Measurements from ENCODE around the gene ARMH1. TPM values are rescaled to one million over a fixed set of nuclear protein-coding genes. Genes with fewer than 3 reads are reported as not detected.

The ARMH1 gene
- total RNA-seq, 6 experiments from 2014 or later: 0.14 to 0.41 (median 0.32) TPM; not detected in 2

DNA sequence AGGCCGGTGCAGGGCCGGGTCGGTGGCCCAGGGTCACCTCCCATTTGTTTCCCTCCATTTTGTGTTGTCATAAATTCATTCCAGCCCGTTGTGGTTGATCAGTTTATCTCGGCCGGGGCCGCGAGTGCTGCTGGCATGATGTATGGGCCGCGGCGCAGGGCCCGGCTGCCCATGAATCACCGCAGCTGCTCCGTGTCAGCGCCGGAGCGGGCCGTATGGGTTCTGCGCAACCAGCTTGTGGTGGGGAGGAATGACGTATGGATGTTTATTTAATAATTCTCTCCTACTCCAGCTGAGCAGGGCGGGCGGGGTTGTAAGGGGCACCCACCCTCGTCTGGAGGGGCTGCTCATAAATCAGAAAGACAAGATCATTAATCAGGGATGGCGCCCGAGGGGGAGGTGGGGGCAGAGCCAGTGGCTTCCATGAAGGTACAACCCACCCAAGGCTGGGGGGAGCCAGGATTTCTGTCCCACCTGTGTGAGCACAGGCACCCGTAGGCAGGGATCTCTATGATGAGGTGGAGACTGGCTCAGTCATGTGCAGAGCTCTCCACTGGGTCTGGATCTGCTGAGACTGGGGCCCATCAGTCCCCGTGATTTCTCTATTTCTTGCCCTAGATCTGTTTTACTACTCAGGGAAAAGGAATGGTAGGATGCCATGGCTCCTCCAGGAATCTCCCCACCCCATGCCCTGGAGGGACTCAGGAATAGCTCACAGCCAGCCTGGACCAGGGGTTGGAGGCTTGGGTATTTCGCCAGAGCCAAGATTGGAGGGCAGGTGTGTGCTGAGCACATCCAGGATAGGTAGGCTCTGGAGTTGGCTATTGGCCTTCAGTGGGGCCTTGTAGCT is 28.0 kb upstream of the ARMH1 start:
- H3K27ac Mint-ChIP-seq: no peak overlapping the region
- TF ChIP-seq, protein P1, sequence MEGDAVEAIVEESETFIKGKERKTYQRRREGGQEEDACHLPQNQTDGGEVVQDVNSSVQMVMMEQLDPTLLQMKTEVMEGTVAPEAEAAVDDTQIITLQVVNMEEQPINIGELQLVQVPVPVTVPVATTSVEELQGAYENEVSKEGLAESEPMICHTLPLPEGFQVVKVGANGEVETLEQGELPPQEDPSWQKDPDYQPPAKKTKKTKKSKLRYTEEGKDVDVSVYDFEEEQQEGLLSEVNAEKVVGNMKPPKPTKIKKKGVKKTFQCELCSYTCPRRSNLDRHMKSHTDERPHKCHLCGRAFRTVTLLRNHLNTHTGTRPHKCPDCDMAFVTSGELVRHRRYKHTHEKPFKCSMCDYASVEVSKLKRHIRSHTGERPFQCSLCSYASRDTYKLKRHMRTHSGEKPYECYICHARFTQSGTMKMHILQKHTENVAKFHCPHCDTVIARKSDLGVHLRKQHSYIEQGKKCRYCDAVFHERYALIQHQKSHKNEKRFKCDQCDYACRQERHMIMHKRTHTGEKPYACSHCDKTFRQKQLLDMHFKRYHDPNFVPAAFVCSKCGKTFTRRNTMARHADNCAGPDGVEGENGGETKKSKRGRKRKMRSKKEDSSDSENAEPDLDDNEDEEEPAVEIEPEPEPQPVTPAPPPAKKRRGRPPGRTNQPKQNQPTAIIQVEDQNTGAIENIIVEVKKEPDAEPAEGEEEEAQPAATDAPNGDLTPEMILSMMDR (IDR thresholded peaks at IDR 0.05): no peak
- H3K4me1 Mint-ChIP-seq (ENCODE audit: low read depth): peaks cover 14% of the 10 kb centered on the region
- DNase-seq: no peak
- peaks cover 8% of the 10 kb centered on the region for H3K36me3 Mint-ChIP-seq (ENCODE audit: low read depth)
- no peaks in the 10 kb centered on the region for H3K9me3 Mint-ChIP-seq
- no peaks in the 10 kb centered on the region for H3K27me3 Mint-ChIP-seq (ENCODE audit: insufficient read depth)
- no peak overlapping the region for H3K4me3 Mint-ChIP-seq

DNA sequence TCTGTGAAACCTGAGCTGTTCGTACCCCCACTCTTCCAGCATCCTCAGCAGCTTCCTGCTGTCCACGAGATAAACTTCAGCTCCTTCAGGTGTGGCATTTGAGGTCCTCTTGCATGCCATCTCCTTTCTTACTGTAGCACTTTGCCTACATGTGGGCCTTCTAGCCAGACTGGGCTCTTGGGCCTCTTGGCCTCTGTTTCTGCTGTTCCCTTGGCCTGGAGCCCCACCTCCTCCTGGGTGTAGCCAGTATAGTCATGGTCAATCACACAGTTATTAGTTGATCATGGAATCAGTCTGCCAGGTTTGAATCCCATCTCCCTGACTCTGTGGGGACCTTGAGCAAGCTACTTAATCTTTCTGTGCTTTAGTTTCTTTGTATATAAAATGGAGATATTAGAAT is 26.6 kb upstream of the ARMH1 start:
- peaks cover 14% of the 10 kb centered on the region for H3K4me1 Mint-ChIP-seq (ENCODE audit: low read depth)
- H3K27me3 Mint-ChIP-seq (ENCODE audit: insufficient read depth): no peaks in the 10 kb centered on the region; the same call in 1 of the 2 replicates
- peaks cover 8% of the 10 kb centered on the region for H3K36me3 Mint-ChIP-seq (ENCODE audit: low read depth)
- no peak overlapping the region for H3K27ac Mint-ChIP-seq
- DNase-seq: no peak
- H3K4me3 Mint-ChIP-seq: no peak overlapping the region
- TF ChIP-seq, protein P1 (IDR thresholded peaks at IDR 0.05): no peak
- H3K9me3 Mint-ChIP-seq: no peaks in the 10 kb centered on the region

DNA sequence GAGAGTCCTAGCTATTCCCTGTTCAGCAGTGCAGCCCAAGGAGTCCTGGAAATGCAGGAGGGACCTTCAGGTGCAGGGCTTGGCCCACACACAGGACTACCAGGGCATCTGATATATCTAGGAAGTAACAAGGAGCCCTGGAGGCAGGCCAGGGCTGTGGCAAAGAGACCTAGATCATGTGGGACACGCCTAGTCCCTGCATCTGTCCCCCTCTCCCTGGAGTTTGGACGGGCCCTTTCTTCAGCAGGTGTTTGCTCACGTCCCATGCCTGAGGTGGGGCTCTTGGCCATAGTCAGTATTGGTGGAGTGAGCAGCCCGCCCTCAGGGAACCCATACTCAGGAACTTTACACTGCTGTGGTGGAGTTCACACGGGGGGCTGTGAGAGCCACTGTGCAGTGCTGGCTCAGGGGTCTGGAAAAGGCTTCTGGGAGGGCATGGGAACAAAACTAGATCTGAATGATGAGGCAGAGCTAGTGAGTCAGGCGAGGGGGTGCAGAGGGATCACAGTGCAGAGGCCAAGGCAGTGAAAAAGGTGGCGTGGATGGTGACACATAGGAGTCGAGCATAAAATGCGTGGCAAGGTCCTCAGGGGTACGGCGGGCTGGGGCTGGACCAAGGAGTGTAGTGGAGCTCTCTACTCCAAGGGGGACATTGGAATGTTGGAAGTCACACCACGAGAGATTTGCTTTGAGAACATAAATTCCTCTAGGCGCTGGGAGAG is 25.8 kb upstream of the ARMH1 start:
- Mint-ChIP-seq H3K9me3 (no peaks in the 10 kb centered on the region), H3K36me3 (ENCODE audit: low read depth) (peaks cover 8% of the 10 kb centered on the region), H3K4me3 (no peak overlapping the region), H3K4me1 (ENCODE audit: low read depth) (peaks cover 14% of the 10 kb centered on the region), H3K27ac (no peak overlapping the region), H3K27me3 (ENCODE audit: insufficient read depth) (no peaks in the 10 kb centered on the region; the same call in 1 of the 2 replicates)
- no peak for DNase-seq
- TF ChIP-seq, protein P1 (IDR thresholded peaks at IDR 0.05): no peak

DNA sequence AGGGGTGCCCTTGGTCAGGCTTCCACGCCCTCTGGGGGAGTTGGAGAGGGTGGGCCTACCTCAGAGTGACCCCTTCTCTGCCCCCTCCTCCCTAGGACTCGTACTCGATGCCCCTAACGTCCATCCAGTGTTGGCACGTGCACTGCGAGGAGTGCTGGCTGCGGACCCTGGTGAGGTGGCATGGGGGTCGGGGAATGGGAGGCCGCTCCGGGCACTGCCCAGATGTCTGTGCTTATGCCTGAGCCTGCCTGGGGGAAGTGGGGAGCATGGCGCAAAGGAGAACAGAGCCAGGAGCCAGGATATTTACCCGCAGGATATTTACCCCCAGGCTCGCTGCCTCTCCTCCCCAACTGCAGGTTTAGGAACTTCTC is 24.7 kb upstream of the ARMH1 start:
- Mint-ChIP-seq H3K27ac (no peak overlapping the region), H3K27me3 (ENCODE audit: insufficient read depth) (no peaks in the 10 kb centered on the region; the same call in 1 of the 2 replicates), H3K36me3 (ENCODE audit: low read depth) (peaks cover 8% of the 10 kb centered on the region), H3K4me1 (ENCODE audit: low read depth) (peaks cover 14% of the 10 kb centered on the region), H3K9me3 (no peaks in the 10 kb centered on the region), H3K4me3 (no peak overlapping the region)
- DNase-seq: no peak
- TF ChIP-seq, protein P1 (IDR thresholded peaks at IDR 0.05): no peak

DNA sequence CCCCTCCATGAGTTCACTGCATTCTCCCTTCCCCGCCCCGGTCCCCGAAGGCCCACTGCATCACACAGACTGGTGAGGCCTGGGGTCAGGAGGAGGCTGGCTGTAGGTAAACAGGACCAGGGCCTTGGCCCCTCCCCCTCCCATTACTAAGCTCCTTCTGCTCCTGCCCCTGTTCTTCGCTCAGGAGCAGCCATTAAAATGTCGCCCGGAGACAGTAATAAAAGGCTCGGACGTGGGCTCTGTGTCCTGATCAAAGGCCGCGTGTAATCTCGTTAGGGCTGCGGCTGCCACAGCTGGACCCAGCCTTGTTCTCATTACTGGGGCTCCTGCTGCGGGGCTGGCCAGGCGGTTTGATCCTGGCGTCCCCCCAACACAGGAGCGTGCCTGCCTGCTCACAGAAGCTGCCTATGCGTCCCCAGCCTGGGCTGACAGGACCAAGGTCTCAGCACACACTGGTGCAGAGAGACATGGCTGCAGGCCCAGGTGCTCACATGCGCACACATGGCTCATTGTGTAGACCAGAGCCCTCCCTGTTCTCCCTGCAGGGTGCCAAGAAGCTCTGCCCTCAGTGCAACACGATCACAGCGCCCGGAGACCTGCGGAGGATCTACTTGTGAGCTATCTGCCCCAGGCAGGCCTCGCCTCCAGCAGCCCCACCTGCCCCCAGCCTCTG is 24.2 kb upstream of the ARMH1 start:
- Mint-ChIP-seq H3K4me3 (no peak overlapping the region), H3K36me3 (ENCODE audit: low read depth) (peaks cover 8% of the 10 kb centered on the region), H3K27me3 (ENCODE audit: insufficient read depth) (no peaks in the 10 kb centered on the region; the same call in 1 of the 2 replicates)

More for the DNA sequence above, 24.2 kb upstream of the ARMH1 start:
- DNase-seq: no peak
- Mint-ChIP-seq H3K4me1 (ENCODE audit: low read depth) (peaks cover 14% of the 10 kb centered on the region), H3K9me3 (no peaks in the 10 kb centered on the region), H3K27ac (no peak overlapping the region)
- TF ChIP-seq, protein P1 (IDR thresholded peaks at IDR 0.05): no peak

Data from HFFc6 (cell line).